ACC112 (cell line): ENCODE data around the gene CCDC6.

Experiments used
- H2AFZ ChIP-seq: fragments of 200-600 bp; sonication (generic); one replicate; pipeline ENCODE4 v1.6.0; 2017; ENCODE audit warnings: antibody characterized with exemption, low read length; ENCODE audit not compliant: unreplicated experiment
- H3K27ac ChIP-seq: fragments of 200-600 bp; sonication (generic); 2 replicates; pipeline ENCODE4 v1.5.1; 2014; ENCODE audit warnings: low read depth, mild to moderate bottlenecking, antibody characterized with exemption, low read length, moderate library complexity
- H3K27me3 ChIP-seq: fragments of 200-600 bp; sonication (generic); 2 replicates; pipeline ENCODE4 v1.6.1; 2014; ENCODE audit warnings: mild to moderate bottlenecking, antibody characterized with exemption, low read length, moderate library complexity, mixed read lengths; ENCODE audit not compliant: insufficient read depth
- H3K36me3 ChIP-seq: fragments of 200-600 bp; sonication (generic); 2 replicates; pipeline ENCODE4 v1.6.1; 2016; ENCODE audit warnings: mild to moderate bottlenecking, antibody characterized with exemption, low read length, moderate library complexity, mixed read lengths; ENCODE audit not compliant: insufficient read depth
- H3K4me1 ChIP-seq: fragments of 200-600 bp; sonication (generic); one replicate; pipeline ENCODE4 v1.6.1; 2016; ENCODE audit warnings: low read length, mixed read lengths; ENCODE audit not compliant: insufficient read depth, unreplicated experiment, control insufficient read depth
- H3K4me3 ChIP-seq: fragments of 200-600 bp; sonication (generic); 2 replicates; pipeline ENCODE4 v1.5.1; 2014; ENCODE audit warnings: mild to moderate bottlenecking, low read depth, low read length
- H3K79me2 ChIP-seq: fragments of 200-600 bp; sonication (generic); one replicate; pipeline ENCODE4 v1.6.0; 2016; ENCODE audit warnings: low read length; ENCODE audit not compliant: control insufficient read depth, unreplicated experiment, insufficient read depth

The CCDC6 gene

GRCh38 chr10:59856104-59856503, 50.3 kb downstream of the CCDC6 start:
- H2AFZ ChIP-seq: no peak overlapping the region
- H3K27ac ChIP-seq: no peak overlapping the region
- peaks cover 38% of the 10 kb centered on the region for H3K79me2 ChIP-seq
- peaks cover 8% of the 10 kb centered on the region for H3K4me1 ChIP-seq
- no peaks in the 10 kb centered on the region for H3K36me3 ChIP-seq
- H3K27me3 ChIP-seq: no peaks in the 10 kb centered on the region
- no peak overlapping the region for H3K4me3 ChIP-seq

- Histone ChIP-seq H3K4me1 (peaks cover 8% of the 10 kb centered on the region), H3K4me3 (no peak overlapping the region), H3K36me3 (no peaks in the 10 kb centered on the region), H3K79me2 (peaks cover 31% of the 10 kb centered on the region), H2AFZ (no peak overlapping the region), H3K27ac (no peak overlapping the region), H3K27me3 (no peaks in the 10 kb centered on the region)
Observed at GRCh38 chr10:59854571-59854970, 51.8 kb downstream of the CCDC6 start.

GRCh38 chr10:59852670-59853069, 53.7 kb downstream of the CCDC6 start:
- Histone ChIP-seq H3K27me3 (no peaks in the 10 kb centered on the region), H3K4me3 (no peak overlapping the region), H3K79me2 (peaks cover 22% of the 10 kb centered on the region), H3K36me3 (no peaks in the 10 kb centered on the region), H3K27ac (no peak overlapping the region), H3K4me1 (peaks cover 8% of the 10 kb centered on the region), H2AFZ (no peak overlapping the region)

- Histone ChIP-seq H3K79me2 (peaks cover 17% of the 10 kb centered on the region), H3K36me3 (no peaks in the 10 kb centered on the region), H3K4me1 (peaks cover under 1% of the 10 kb centered on the region), H3K27me3 (no peaks in the 10 kb centered on the region), H3K27ac (no peak overlapping the region), H3K4me3 (no peak overlapping the region), H2AFZ (no peak overlapping the region)
Observed at GRCh38 chr10:59851864-59852263, 54.5 kb downstream of the CCDC6 start.

- Histone ChIP-seq H3K36me3 (no peaks in the 10 kb centered on the region; the same call in 1 of the 2 replicates), H3K4me3 (no peak overlapping the region), H3K27ac (no peak overlapping the region), H3K79me2 (no peaks in the 10 kb centered on the region), H2AFZ (no peak overlapping the region), H3K27me3 (no peaks in the 10 kb centered on the region), H3K4me1 (no peaks in the 10 kb centered on the region)
Observed at GRCh38 chr10:59847888-59848287, 58.5 kb downstream of the CCDC6 start.

GRCh38 chr10:59847326-59847725, 59.0 kb downstream of the CCDC6 start:
- no peaks in the 10 kb centered on the region; the same call in 1 of the 2 replicates for H3K36me3 ChIP-seq
- H3K4me1 ChIP-seq: no peaks in the 10 kb centered on the region
- H3K79me2 ChIP-seq: no peaks in the 10 kb centered on the region
- H2AFZ ChIP-seq: no peak overlapping the region
- H3K27ac ChIP-seq: no peak overlapping the region
- H3K27me3 ChIP-seq: no peaks in the 10 kb centered on the region
- no peak overlapping the region for H3K4me3 ChIP-seq

- Histone ChIP-seq H3K27ac (no peak overlapping the region), H3K36me3 (no peaks in the 10 kb centered on the region; the same call in 1 of the 2 replicates), H3K4me1 (no peaks in the 10 kb centered on the region)
Observed at GRCh38 chr10:59844436-59844835, 61.9 kb downstream of the CCDC6 start.

GRCh38 chr10:59843748-59844147, 62.6 kb downstream of the CCDC6 start:
- no peaks in the 10 kb centered on the region for H3K4me1 ChIP-seq
- no peak overlapping the region for H3K27ac ChIP-seq
- H3K79me2 ChIP-seq: no peaks in the 10 kb centered on the region

More at GRCh38 chr10:59844436-59844835, 61.9 kb downstream of the CCDC6 start:
- no peak overlapping the region for H3K4me3 ChIP-seq
- no peaks in the 10 kb centered on the region for H3K27me3 ChIP-seq
- no peak overlapping the region for H2AFZ ChIP-seq
- H3K79me2 ChIP-seq: no peaks in the 10 kb centered on the region

GRCh38 chr10:59839576-59839975, 66.8 kb downstream of the CCDC6 start:
- no peak overlapping the region for H3K27ac ChIP-seq
- no peaks in the 10 kb centered on the region for H3K4me1 ChIP-seq
- H3K27me3 ChIP-seq: no peaks in the 10 kb centered on the region
- H3K36me3 ChIP-seq: no peaks in the 10 kb centered on the region; the same call in 1 of the 2 replicates
- no peak overlapping the region for H2AFZ ChIP-seq
- H3K4me3 ChIP-seq: no peak overlapping the region
- no peaks in the 10 kb centered on the region for H3K79me2 ChIP-seq

More at GRCh38 chr10:59843748-59844147, 62.6 kb downstream of the CCDC6 start:
- no peak overlapping the region for H2AFZ ChIP-seq
- no peak overlapping the region for H3K4me3 ChIP-seq
- H3K27me3 ChIP-seq: no peaks in the 10 kb centered on the region
- H3K36me3 ChIP-seq: no peaks in the 10 kb centered on the region; the same call in 1 of the 2 replicates

- Histone ChIP-seq H3K4me1 (no peaks in the 10 kb centered on the region), H2AFZ (no peak overlapping the region), H3K4me3 (no peak overlapping the region), H3K79me2 (no peaks in the 10 kb centered on the region), H3K27me3 (no peaks in the 10 kb centered on the region), H3K27ac (no peak overlapping the region), H3K36me3 (no peaks in the 10 kb centered on the region)
Observed at GRCh38 chr10:59838085-59838789, 68.1 kb downstream of the CCDC6 start.

- Histone ChIP-seq H3K4me1 (no peaks in the 10 kb centered on the region), H3K36me3 (peaks cover 7% of the 10 kb centered on the region; the same call in 1 of the 2 replicates)
Observed at GRCh38 chr10:59833810-59834209, 72.5 kb downstream of the CCDC6 start.

More at GRCh38 chr10:59833810-59834209, 72.5 kb downstream of the CCDC6 start:
- Histone ChIP-seq H3K4me3 (no peak overlapping the region), H3K79me2 (no peaks in the 10 kb centered on the region), H3K27ac (no peak overlapping the region), H2AFZ (no peak overlapping the region), H3K27me3 (no peaks in the 10 kb centered on the region)
